NCI-H526 (cell line): ENCODE results near the gene CEP164.

ENCODE experiments used
- DNase-seq, 2 experiments: peaks; one replicate each; lab custom pipeline; 2025; lab: John Stamatoyannopoulos, UW

CEP164 gene

DNA sequence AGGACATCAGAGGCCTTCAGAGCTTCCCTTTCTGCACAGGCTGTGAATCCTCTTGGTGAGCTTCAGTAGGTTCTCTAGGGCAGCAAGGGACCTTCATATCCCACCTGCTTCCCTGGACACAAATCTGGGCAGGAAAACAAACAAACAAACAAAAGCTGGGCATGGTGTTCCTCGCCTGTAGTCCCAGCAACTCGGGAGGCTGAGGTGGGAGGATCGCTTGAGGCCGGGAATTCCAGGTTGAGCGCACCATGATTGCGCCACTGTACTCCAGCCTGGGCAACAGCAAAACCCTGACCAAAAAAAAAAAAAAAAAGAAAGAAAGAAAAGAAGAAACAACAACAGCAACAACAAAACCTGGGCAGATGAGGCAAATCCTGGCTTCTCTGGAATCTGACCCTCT is 92.9 kb downstream of the CEP164 start:
- no peak for DNase-seq

DNA sequence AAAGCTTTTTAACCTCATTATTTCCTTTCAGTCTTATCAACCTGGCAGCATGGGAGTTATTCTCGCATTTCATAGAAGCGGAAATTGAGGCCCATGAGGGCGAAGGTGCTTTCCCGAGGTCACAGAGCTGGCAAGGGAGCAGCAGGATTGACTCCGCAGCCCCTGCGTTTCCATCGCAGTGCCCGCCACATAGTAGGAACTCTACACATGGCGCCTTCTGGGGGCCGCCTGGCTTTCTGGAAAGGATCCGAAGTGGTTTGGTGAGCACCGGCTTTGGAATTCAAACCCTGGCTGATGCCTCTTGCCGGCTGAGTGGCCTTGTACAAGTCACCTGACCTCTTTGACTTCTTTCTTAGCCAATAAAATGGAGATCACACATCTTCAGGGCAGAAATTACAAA is 93.4 kb downstream of the CEP164 start:
- no peak for DNase-seq

DNA sequence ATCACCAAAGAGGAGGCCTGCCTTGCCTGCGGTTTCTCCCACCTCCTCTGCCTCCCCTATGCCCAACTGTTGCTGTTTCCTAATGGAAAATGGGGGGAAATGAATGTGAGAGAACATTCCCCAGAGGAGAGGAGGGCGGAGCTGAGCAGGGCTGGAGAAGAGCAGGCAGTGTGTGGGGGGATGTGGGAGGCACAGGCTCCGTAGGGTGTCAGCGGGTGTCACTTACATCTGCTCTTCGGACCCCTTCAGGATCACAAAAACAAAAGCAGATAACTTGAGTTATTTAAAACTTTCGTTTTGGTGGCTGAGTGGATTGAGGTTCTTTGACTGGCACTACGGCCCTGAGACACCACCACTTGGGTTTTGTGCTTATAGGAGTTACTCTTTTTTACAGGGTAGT is 93.8 kb downstream of the CEP164 start:
- no peak for DNase-seq

DNA sequence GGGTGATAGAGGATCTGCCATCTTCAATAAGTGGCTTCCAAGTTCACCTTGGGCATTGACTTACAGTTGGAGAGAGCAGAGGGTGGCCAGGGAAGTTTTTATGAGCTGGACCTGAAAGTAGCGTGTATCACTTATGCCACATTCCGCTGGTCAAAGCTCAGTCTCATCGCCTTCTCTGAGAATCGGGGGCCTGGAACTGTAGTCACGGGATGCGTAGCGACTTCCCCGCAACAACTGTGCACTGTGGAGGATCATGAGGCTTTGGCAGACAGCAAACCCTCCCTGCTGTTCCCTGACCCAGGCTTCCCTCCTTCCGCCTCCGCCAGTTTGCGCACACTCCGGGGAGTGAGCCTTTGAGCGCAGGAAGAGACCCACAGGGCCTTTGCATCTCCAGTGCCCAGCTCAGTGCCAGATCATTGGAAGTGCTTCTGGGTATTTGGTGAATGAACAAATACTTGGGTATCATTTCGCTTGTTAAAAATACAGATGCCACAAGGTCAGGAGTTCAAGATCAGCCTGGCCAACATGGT is 95.5 kb downstream of the CEP164 start:
- DNase-seq, result no peak

DNA sequence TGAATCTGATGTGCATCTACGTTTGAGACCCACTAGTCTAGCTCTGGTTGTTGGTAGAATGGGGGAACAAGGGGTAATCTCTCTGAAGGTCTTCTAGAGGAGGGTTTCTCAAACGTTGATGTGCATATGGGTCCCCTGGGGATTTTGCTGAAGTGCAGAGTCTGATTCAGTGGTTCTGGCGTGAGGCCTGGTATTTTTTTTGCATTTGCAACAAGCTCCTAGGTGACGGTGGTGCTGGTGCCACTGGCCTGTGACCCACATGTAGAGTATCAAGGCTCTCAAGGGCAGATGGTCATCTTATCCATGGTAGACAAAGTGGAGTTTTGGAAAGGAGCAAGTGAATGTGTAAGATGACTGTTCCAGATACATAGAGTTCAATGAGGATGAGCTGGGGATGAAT is 97.1 kb downstream of the CEP164 start:
- peak in 1 of 2 experiments; percentile 61 for DNase-seq

DNA sequence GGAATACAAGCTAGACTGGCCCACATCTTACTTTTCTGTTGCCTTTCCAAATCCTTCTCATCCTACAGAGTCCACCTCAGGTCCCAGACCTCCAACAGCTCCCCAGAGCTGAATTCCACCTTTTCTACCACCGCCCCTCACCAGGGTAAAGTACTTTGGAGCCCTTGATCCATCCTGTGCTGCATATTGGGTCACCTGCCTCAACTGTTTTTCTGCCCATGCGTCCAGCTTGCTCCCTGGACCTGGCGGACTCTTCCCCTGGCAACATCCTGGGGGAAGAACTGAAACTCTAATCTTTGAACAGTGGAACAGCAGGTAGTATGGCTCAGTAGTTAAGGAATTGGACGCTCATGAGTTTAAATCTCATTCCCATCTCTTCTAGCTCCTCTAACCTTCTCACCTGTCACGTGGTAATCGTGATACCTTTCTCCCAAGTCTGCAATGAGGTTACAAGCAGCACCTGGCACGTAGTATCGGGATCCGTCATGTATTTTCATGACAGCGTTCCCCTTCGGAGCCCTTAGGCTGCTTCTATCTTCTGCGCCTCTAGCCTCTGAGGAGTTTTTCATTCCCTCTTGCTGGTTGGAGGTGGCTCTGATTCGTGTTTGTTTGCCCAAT is 98.1 kb downstream of the CEP164 start:
- DNase-seq, result no peak

DNA sequence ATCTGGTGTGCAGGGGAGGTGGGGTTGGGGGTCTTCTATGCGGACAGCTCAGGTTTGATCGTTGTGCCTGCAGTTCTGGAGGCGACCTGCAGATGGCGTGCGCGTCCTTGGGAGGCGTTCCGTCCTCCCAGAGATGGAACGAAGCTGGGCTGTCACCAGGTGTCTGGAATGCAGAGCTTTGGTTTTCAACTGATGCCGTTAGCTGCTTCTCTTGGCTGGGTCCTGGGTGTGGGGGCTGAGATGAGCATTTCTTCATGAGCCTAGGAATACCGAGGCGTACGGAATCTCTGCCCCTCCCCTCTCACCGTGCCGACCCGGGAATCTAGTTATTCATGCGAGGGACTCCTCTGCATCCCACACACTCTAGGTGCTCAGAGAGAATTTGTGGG is 98.6 kb downstream of the CEP164 start:
- peak; percentile 73 to 96 for DNase-seq

DNA sequence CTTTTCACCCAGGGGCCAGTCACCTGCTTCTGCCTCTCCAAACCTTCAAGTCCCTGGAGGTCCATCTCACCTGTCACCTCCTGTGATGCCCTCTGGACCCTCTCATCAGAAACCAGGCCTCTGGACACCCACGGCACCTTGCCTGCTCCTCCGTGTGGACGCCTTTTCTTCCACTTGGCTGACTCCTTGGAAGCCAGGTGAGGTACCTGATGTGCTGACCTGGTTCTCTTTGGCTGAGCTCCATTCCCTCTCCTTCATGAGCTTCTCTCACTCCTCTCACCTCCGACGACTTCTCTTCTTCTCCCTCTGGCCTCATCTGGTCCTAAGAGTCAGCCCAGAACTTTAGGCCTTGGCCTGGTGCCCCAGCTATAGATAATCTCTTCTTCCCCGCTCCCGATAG is 99.3 kb downstream of the CEP164 start:
- DNase-seq, result no peak

DNA sequence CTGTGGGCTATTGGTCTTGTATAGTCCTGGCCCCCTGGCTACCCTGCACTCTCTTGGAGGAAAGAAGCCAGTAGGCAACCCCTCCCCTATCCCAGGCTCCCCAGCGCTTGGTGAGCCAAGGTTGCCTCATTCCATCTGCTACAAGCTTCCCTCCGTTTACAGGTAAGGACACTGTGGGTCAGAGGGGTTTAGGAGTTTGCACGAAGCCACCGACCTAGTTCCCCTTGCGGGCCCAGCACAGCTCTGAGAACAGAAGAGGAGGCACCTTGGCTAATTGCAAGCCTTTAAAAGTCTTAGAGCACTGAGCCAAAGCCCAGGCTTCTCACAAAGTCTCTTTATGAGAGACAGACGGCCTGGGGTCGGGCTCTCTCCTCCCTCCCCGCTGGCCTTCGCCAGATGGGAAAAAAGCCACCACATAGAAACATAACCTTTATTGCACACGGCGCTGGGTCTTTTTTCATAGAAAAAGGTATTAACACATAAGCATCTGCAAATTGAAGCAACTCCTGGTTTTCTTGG is 99.8 kb downstream of the CEP164 start:
- DNase-seq, result no peak

DNA sequence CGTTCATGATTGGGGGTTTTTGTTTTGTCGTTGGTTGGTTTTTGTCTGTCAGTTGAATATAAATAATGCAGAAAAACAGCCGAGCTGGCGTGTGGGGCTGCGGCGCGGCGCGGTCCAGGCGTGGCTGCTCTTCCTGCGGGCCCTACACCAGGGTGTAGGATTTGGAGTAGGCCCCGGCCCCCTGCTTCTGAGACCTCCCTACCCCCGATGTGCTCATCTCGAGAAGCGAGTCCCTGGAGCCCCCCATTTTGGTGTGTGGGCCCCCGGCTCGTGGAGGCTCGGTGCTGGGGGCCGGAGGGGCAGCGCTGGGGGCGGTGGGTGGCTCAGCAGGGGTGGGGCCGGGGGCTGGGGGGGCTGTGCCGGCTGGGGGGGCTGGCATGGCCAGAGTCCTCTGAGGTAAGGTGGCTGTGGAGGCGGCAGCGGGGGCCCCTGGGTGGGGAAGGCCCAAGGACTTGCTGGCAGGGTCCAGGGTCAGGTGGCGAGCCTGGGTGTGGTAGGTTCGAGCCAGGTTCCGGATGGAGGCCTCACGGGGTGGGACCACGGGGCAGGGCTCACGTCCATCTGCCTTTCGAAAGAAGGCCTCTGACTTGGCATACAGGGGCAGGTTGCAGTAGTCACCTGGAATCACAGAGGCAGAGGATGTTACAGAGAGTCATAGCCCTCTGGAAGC is 100.7 kb downstream of the CEP164 start:
- DNase-seq, result no peak

DNA sequence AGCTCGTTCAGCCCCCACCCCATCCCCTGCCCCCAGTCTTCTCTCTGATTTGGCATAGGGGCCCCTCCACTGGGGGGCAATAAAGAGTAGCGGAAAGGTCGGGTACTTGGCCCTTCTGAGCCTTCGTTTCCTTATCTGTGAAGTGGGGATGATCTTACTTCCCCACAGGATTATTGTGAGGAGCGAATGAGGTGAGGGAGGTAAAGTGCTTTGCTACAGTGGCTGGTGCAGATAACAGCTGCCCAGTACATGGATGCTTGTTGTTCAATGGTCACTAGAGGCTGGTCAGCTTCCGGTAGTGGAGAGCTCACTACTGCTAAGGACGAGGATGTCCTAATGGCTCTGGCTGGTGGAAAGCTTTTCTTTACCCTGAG is 101.2 kb downstream of the CEP164 start:
- no peak for DNase-seq

DNA sequence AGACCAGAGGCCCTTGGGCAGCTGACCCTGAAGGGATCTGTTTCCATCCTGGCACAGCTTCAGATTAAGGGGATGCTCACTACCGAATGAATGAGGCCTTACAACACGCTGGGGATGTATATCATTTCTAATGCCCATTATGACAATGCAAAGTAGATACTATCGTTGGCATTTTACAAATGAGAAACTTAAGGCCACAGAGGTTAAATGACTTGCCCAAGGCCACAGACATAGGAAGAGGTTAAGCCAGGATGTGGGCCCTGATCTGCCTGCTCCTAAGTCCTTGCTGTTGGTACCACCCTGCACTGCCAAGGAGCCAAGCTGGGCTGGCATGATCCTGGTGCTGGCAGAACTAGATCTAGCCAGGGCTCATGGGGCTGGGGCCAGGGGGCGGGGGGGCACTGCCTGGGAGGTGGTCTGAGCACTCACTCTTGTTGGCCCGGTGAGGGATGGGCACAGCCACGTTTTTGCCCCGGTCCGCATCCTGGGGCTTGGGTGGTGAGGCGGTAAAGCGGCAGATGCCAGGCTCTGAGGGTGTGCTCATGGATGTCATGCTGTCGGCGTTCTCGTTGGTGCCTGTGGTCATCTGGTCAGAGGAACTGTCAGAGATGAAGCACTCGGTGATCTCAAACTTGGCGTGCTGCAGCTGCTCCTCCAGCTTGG is 102.8 kb downstream of the CEP164 start:
- DNase-seq, result peak in 1 of 2 experiments; percentile 47

DNA sequence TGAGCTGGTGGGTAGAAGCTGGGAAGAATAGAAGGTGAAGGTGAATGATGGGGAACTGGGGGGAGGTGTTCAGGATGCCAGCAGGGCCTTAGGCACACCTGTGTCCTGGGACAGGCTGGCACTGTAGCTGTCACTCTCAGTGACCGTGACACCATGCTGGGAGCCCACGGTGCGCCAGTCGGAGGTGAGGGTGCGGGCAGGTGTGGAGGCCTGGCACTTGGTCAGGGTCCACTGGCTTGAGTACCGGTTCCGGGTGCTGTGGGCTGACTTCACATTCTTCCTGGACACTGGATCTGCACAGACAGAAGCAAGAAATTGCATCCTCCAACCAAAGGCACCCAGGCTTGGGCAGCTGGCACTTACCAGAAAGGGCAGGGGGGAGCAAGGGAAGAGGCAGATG is 103.8 kb downstream of the CEP164 start:
- no peak for DNase-seq

DNA sequence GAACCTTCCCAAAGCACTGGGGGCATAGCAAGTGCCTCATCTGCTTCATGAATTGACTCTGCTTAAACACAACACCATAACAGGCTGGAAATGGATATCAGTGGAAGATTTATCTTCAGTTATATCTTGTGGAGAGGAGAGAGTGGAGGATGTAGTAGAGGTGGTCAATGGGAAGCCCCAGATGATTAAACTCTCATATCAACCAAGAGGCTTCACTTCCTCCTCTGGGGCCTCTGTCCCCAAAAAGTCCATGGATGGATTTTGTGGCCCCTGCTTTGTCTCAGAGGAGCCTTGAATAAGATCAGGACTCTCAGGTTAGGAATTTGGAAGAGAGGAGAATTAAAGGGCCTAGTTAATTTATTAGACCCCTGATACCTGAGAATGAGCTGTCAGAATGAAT is 106.1 kb downstream of the CEP164 start:
- DNase-seq, result no peak

DNA sequence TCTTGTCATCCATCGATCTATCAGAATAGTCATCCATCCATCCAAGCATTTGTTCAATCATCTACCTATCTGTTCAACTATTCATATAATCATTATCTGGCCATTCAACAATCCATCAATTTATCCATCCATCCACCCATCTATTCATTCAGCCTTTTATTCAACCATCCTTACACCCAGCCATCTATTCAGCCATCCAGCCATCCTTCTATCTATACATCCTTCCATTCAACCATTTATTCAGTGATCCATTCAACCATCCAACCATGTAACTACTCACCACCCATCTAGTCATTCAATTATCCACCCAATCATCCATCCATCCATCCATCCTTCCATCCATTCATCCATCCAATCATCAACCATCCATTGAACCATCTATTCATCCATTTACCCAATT is 106.8 kb downstream of the CEP164 start:
- no peak for DNase-seq

DNA sequence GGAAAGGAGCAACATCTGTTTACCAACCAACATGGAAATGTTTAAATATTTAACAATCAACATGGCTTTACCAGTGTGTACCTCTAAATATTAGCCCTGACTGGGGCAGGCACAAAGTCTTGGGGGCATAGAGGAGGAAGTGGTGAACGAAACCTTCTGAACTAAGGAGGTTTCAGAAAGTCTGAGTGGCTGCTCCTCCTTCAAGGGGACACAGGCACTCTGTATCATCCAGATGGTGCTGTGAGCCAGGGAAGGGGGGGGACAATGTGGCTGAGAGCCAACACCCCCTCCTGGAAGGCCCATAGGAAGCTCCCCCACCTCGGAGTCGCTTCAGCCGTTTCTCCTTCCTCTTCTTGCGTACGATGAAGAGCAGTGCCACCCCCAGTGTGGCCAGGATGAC is 107.7 kb downstream of the CEP164 start:
- DNase-seq, result no peak

DNA sequence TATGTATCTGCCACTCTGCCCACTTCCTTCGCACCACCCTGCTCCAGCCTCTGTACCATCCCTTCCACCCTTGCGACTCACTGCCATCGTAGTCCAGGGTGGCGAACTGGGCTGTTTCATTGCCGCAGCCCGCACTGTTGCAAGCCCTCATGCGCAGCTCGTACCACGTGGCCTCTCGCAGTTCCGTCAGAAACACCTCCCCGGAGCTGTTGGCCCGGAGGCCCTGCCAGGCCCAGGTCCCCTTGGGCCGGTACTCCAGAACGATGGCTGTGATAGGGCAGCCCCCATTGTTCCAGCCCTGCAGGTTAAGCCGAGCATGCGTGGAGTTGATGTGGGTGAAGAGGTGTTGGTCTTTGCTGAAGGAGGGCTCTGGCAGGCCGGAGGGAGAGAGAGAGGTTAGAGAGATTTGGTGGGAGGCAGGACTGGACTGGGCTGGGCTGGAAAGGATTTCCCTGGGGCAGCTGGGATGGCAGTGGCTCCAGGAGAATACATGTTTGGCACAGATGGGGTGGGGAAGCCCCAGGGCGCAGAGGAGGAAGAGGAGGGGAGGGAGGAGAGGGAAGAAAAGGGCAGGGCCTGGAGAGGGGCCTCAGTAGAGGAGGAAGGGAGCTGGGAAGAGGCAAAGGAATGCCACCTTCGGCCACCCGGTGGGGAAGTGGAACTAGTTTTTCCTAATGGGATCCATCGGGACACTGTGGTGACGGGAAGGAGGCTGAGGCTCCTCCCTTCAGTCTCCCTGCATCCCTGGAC is 109.6 kb downstream of the CEP164 start:
- no peak for DNase-seq

DNA sequence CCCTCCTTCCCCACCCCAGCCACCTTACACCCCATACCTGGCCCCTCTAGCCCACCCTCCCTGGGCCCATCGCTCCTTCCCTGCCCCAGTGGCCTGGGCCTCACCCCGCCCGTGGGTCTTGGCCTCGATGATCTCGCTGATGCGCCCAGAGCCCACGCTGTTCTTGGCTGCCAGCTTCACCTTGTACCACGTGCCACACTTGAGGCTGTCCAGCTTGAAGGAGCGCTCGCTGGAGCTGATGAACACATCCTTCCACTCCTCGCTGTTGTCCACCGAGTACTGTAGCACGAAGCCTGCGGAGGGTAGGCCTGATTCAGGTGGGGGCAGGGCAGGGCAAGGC is 110.1 kb downstream of the CEP164 start:
- DNase-seq, result no peak

DNA sequence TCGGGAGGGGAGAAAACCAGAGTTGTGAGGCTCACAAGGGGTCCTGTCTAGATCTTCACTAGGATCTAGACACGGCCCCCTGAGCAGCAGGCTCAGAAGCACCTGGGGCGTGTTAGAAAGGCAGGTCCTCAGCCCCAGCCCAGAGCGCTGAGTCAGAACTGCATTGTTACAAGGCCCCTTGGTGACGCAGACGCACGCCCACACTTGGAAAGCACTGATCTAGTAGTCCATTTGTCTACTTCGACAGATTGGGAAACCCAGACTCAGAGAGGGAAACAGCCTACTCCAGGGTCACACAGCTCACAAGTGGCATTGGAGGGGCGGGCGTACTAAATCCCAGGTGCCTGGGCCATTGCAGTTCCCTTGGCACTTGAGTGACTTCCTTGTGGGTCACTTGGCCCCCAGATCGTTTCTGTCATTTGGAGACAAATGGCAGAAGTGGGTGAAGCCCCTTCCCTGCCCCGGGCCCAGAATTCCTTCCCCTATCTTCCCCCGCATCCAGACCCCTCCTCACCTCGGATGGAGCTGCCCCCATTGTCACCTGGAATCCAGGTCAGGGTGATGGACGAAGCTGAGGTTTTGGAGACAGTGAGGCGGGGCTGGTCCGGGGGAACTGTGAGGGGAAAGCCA is 110.8 kb downstream of the CEP164 start:
- no peak for DNase-seq

DNA sequence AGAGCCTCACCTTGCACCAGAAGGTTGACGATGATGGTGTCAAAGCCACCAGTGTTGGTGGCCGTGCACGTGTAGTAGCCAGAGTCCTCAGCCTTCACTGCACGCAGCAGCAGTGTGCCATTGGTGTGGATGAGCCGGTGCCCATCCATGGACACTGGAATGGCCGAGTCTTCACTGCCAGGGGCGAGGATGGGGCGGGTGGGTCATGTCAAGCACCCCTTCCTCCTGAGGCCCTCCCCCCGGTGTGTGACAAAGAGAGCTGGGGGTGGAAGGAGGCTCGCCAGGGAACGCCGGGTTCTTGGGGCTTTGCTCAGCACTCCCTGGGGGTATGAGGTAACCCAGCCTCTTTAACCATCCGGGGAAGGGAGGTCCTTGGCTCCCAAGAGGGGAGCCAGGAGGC is 111.6 kb downstream of the CEP164 start:
- no peak for DNase-seq

DNA sequence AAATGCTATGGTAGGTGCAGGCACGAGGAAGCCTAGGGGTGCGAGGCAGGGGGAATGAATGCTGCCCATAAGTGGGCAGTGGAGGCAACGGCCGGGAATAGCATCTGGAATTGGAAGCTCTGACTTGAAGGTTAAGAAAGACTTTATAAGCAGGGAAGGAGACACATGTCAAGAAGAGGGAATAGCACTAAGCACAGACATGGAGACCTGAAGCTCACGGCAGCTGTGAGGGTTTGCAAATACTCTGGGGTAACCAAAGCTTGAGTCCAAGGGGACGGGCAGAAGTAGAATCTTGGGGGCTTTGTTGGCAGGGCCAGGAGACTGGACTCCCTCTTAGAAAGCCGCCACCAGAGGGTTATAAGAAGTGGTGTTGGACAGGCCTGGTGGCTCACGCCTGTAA is 112.6 kb downstream of the CEP164 start:
- DNase-seq, result no peak
